ENCODE measurements around the gene LIPJ.

LIPJ gene

DNA sequence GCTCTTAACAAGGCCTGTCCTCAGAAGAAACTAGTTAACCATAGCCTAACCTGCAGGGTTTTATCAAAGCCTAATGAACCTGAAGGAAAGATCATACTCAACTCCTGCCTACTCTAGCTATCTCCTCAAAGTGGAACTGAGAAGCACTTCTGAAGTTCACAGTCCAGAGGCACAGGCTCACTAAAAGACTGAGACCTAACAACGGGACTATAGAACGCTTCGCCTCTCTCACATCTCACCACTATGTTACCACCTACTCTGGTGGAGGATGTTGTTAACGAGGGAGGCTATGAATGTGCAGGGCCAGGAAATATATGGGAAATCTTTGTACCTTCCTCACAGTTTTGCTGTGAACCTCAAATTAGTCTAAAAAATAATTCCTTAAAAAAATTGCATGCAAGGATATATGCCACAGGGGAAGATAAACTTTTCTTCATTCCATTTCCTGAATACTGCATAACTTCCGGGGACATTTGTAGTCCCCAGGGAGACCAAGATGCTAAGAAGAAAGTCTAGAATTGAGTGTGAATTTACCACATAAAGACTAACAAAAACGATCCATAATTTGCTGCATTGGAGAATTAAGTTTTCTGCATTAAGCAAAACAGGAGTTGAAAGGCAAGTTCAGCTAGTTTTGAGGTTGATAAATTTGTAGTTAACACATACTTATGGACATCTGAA, 21.6 kb downstream of the LIPJ start:
- DNase-seq, result no peak

DNA sequence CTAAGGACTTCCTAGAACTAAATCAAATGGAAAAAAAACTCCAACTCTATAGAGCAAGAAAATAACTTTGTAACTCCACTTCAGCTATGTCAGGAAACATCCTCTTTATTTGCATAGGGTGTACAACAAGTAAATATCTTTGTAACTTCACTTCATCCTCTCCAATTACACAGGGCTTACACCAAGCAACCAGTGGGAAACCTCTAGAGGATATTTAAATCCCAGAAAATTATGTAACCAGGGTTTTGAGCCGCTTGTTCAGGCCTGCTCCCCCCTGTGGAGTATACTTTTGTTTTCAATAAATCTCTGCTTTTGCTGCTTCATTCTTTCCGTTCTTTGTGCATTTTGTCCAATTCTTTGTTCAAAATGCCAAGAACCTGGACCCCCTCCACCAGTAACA, 22.2 kb downstream of the LIPJ start:
- no peak for DNase-seq

GRCh38 chr10:88616250-88616977, 29.9 kb downstream of the LIPJ start:
- DNase-seq, result no peak

GRCh38 chr10:88617772-88618300, 31.3 kb downstream of the LIPJ start:
- DNase-seq, result no peak

GRCh38 chr10:88618496-88618895, 31.9 kb downstream of the LIPJ start:
- DNase-seq, result no peak

DNA sequence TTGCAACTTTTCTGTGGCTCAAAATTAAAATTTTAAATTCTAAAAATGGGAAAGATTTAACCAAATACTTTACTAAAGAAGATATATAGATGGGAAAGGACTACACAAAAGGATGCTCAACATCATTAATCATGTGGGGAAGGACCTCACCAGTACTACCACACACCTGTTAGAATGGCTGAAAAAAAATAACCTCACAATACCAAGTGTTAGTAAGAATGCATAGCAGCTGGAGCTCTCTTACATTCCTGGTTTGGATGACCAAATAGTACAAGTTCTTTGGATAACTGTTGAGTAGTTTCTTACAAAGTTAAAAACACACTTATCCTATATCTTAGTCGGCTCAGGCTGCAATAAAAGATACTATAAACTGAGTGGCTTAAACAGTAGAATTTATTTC, 33.9 kb downstream of the LIPJ start:
- DNase-seq, result no peak

DNA sequence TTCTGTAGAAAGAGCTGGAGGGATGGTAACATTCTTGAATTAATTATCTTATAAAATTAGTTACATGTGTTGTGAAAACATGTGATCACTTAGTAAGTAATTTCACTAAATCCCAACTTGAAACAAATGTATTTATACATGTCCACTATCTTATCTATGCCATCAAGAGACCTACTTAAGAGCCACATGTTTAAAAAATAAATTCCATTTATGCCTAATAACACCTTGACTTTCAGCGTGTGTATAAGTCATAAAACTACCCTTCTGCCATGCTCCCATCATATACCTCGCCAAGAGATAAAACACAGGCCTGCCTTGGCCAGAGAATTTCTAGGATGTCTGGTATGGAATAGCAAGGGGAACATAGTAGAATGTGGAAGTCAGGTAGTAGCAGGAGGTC, 37.3 kb downstream of the LIPJ start:
- no peak for DNase-seq

- DNase-seq, result no peak
These were observed 38.3 kb downstream of the LIPJ start for GRCh38 chr10:88624840-88625239.

GRCh38 chr10:88640186-88640585, 53.6 kb downstream of the LIPJ start:
- DNase-seq, result no peak

DNA sequence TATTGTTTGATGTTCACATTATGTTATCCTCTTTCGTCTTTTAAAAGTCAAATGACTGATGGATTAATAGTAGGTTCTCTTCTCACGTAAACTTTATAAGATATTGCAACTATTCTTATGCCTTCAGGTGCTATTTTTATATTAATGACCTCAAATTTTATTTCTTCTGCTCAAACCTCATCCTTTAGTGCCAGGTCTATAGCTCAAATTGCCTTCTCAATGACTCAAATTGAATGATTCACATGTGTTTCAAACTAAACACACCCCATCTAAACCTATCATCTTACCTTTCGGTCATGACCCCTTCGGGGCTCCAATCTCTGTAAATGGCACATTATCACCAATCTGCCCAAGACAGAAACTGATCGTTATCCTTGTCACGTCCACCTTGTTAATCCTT, 55.6 kb downstream of the LIPJ start:
- DNase-seq, result no peak

- DNase-seq, result no peak
These were observed 56.4 kb downstream of the LIPJ start for GRCh38 chr10:88642963-88643362.

DNA sequence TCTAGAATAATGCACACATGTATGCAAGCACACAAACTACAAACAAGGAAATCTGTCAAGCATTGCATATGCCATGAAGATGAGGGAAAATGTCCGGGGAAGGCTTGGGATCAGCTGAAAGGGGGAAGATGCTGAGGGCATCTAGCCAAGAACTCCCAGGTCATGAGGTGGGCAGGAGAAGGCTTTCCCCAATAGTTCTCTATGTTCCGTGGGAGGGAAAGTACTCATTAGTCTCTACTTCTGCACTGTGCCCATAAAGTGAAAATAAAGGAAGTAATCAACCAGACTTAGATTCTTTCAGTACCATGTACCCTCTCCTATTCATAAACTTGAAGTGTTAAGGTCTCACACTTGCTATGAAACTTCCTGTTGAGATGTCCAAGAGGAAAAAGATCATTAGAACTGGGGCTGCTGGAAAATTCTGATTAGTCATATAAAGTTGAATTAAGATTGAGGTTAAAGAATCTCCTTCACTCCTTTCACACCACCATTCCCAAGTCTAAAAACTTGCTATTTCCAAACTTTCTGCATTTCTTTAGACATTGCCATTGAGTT, 60.6 kb downstream of the LIPJ start:
- DNase-seq, result no peak

- DNase-seq, result no peak
These were observed 64.6 kb downstream of the LIPJ start for GRCh38 chr10:88651101-88651551.

DNA sequence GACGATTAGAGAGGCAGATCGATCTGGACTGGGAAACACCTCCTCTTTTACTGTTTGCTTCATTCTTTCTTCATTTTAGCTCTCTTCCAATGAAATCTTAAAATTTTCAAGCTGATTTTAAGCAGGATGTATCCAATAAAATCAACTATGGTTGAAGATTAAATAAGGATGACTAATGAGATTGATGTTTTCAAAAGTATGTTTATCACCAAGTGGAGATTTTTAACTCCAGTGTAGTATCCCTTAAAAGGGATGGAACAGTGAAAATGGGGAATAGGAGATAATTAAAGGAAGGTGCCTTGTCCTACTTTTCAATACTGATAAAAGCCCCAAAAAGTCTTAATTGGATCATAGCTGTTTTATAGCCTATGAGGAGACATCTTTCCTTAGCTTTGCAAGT, 66.1 kb downstream of the LIPJ start:
- DNase-seq, result no peak
